A549 treated with AZD2906 at 1 μM for 4 hours (cell line): ENCODE results near the gene PDCD10. TPM values are rescaled to one million over a fixed set of nuclear protein-coding genes. Genes with fewer than 3 reads are reported as not detected.

Experiments
- total RNA-seq: library from RNA; stranded (reverse); fragments of 200-300 nt; extraction: Qiagen RNA extraction; gene quantifications from 5 replicates; pipeline ENCODE4 v1.2.3, GENCODE V29; 2022

The PDCD10 gene
- total RNA-seq, result 47.6 to 64.7 TPM (median 52.8 TPM) in 5 replicates

DNA sequence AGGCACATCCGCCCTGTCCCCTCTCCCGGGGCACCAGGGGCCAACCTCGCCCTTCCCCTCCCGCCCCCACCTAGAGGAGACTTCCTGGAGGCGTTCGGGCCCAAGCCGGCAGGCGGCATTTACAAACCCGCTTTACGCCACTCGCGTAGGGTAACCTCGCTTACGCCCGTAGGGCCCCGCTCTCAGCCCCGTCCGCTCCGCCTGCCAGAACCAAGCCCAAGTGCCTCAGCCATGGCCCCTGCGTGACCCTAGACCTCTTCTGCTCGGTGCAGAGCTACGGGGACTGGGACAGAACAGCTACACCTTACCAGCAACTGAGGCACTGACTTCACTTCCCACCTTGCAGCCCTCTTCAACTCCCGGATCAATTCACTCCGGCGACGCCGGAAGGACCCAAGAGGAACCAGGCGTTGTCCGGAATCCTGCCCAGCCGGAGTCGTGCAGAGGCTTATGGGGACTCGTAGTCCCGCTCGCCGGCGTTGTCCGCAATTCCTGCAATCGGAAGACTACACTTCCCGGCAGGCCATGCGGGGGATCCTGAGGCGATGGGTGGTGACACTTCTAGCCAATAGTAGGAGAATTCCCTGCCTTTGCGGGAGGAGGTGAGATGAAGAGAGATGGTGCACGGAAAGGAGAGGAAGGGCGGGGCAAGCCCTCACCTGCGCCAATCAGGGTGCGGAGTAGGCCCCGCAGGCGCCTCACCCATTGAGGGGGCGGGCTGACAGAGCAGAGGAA is at the start of gene PDCD10:
Gene PDCD10, minus strand, starts transcription at position 395 of the 735 bp plus-strand sequence. CDS start 14,735 bp downstream, outside the sequence.

DNA sequence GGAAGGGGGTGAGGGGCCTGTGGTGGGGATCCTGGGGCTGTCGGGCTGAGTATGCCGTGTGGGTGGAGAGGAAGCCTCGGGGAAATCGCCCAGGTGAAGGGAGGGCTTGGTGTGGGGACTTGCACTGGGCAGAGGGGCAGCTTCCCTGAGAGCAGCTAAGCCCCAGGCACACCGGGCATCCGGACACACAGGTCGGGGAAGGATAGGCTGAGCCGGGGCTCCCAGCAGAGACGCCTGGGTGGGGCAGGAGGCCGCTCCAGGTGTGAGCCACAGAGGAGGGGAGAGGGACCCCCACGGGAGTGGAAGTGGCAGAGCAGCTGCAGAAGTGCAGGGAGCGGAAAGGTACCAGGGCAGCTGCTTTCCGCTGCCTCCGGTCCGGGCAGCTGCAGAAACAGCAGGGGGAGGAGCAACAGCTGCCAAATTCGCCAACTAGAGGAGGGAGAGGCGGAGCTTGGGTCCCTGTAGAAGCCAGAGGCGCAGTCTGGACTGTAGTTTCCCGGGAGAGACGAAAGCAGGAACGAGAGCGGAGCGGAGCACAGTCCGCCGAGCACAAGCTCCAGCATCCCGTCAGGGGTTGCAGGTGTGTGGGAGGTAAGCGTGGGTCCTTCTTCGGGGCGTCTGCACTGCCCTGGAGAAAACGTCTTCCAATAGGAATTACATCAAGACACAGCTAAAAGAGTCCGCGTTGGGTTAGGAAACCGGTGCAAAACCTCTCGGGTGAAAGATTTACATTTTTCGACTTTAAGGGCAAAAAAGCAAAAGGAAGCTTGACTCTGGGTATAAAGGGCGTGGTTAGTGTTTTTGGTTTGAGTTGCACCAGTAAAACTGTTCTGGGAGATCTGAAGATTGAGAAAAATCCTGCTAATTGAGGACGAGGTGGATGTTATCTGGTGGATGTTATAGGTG is 794 bp upstream of the PDCD10 start, which contains the start of gene SERPINI1:
Gene SERPINI1, plus strand, starts transcription at position 489 of the 906 bp plus-strand sequence. CDS start 53,408 bp downstream, outside the sequence.

DNA sequence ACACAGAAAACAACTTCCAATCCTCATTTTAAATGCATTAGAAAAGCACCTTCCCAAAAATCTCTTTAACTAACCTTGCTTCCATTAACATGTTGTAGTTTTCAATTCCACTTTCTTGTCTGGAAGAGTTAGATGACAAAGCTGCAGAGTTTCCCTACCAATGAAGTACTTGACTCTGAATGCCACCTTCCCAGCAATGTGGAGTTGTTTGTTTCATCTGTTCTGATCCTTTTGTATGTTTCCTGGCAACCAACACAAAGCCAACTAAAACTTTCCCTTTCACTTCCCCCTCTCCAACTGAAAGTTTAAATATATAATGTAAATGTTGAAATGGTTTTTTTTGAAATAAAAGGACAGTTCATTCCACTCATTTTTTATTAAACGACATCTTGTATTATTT is 80.9 kb downstream of the PDCD10 start, which contains the start of gene WDR49:
Gene WDR49, minus strand, starts transcription at position 183 of the 400 bp plus-strand sequence. CDS start 517 bp downstream, outside the sequence.

Other genes with a start within 250 kb of the PDCD10 start
- not detected in 5 replicates for gene WDR49, start 81.0 kb downstream of the PDCD10 start, total RNA-seq
- gene SERPINI1, start 829 bp upstream of the PDCD10 start, total RNA-seq, result 2.8 to 3.2 TPM (median 3.0 TPM) in 5 replicates